ENCODE results near the gene NFKBIE. TPM values are rescaled to one million over a fixed set of nuclear protein-coding genes. Genes with fewer than 3 reads are reported as not detected.

The NFKBIE gene
- total and polyA plus RNA-seq, 2 of the 13 experiments (the other 11 are each of a cell fraction or from before 2014, with no cell fraction given) = 6.7 to 14.5 TPM

- TF ChIP-seq THYN1 (CRISPR knock-in tag; IDR thresholded peaks at IDR 0.05; ENCODE audit: borderline replicate concordance, low read depth) (no peak), ZNF10 (CRISPR knock-in tag; IDR thresholded peaks at IDR 0.05; ENCODE audit: borderline replicate concordance, low read depth) (no peak), TCF12 (IDR thresholded peaks at IDR 0.05) (no peak), TCF12 (CRISPR knock-in tag; IDR thresholded peaks at IDR 0.05) (peak; percentile 54; the same call in 1 of the 2 replicates), ZNF274 (CRISPR knock-in tag; IDR thresholded peaks at IDR 0.05) (peak; percentile 97), ASH2L (IDR thresholded peaks at IDR 0.05; ENCODE audit: insufficient read length, low read depth, low read length) (peak; percentile 89), DNMT3B (CRISPR knock-in tag; conservative IDR thresholded peaks at IDR 0.05) (peak; percentile 27; the same call in 1 of the 2 replicates), ZBTB7B (CRISPR knock-in tag; IDR thresholded peaks at IDR 0.05) (peak; percentile 84), ZNF414 (CRISPR knock-in tag; IDR thresholded peaks at IDR 0.05) (peak; percentile 98; the same call in 1 of the 2 replicates), GLMP (CRISPR knock-in tag; IDR thresholded peaks at IDR 0.05; ENCODE audit: borderline replicate concordance) (no peak), NFE2L2 (IDR thresholded peaks at IDR 0.05; ENCODE audit: low read length) (no peak), MTF1 (CRISPR knock-in tag; IDR thresholded peaks at IDR 0.05) (peak; percentile 88; the same call in 1 of the 2 replicates), FOXA3 (CRISPR knock-in tag; IDR thresholded peaks at IDR 0.05) (peak; percentile 87), JDP2 (CRISPR knock-in tag; IDR thresholded peaks at IDR 0.05; ENCODE audit: borderline replicate concordance) (peak; percentile 79; the same call in 1 of the 2 replicates), ZNF343 (CRISPR knock-in tag; IDR thresholded peaks at IDR 0.05) (peak; percentile 90; the same call in 1 of the 2 replicates), KDM4B (CRISPR knock-in tag; IDR thresholded peaks at IDR 0.05) (peak; percentile 99), DMAP1 (CRISPR knock-in tag; IDR thresholded peaks at IDR 0.05) (peak; percentile 97), TGIF2 (CRISPR knock-in tag; IDR thresholded peaks at IDR 0.05) (peak; percentile 94), EZH2 (conservative IDR thresholded peaks at IDR 0.05; ENCODE audit: low read depth, low read length) (no peak), CCAR2 (optimal IDR thresholded peaks at IDR 0.05; ENCODE audit: low read depth, low read length) (peak; percentile 86), SP5 (CRISPR knock-in tag; IDR thresholded peaks at IDR 0.05; ENCODE audit: borderline replicate concordance, low read depth) (peak; percentile 54; the same call in 1 of the 2 replicates), ZNF362 (CRISPR knock-in tag; IDR thresholded peaks at IDR 0.05; ENCODE audit: borderline replicate concordance) (peak; percentile 50; the same call in 1 of the 2 replicates), ISL2 (CRISPR knock-in tag; IDR thresholded peaks at IDR 0.05) (peak; percentile 90), EHMT2 (IDR thresholded peaks at IDR 0.05; ENCODE audit: borderline replicate concordance, low read depth, low read length) (0 out of 2 replicates have a peak, but pooled peaks have one; percentile 66), TSC22D2 (CRISPR knock-in tag; IDR thresholded peaks at IDR 0.05; ENCODE audit: borderline replicate concordance) (peak; percentile 93), POLR2A (IDR thresholded peaks at IDR 0.05; ENCODE audit: insufficient read depth in 1 of 2, low read depth in 2 of 2, low read length in 2 of 2) (peak; percentile 94 to 99), U2AF1 (optimal IDR thresholded peaks at IDR 0.05; ENCODE audit: low read depth, low read length) (peak; percentile 93), ZNF607 (CRISPR knock-in tag; IDR thresholded peaks at IDR 0.05; ENCODE audit: borderline replicate concordance) (peak; percentile 94), ZNF101 (CRISPR knock-in tag; IDR thresholded peaks at IDR 0.05; ENCODE audit: borderline replicate concordance, low read depth) (no peak), IRF2 (CRISPR knock-in tag; IDR thresholded peaks at IDR 0.05) (peak; percentile 97)
Measured at GRCh38 chr6:44312901-44313788, 47.8 kb upstream of the NFKBIE start, which contains the start of gene AARS2 (continued).

All from HepG2 (cell line).